HepG2 (cell line): ENCODE measurements around the gene CAP2. TPM values are rescaled to one million over a fixed set of nuclear protein-coding genes. Genes with fewer than 3 reads are reported as not detected.

ENCODE experiments used
- ATAC-seq: fragments of 200-7000 bp; cut with Tn5 transposase; 3 replicates; pipeline ENCODE4 v1.9.1; 2020; ENCODE audit warnings: mild to moderate bottlenecking, moderate library complexity
- BruUV-seq: library from RNA; stranded (reverse); fragments of 400-500 nt; replicated peaks from 2 replicates; lab custom pipeline; 2021; lab: Mats Ljungman, UMichigan
- CTCF ChIA-PET: fragments of 300-600 bp; formaldehyde crosslinking; extraction: SDS; loops from one replicate; lab custom pipeline; 2021; ENCODE audit warnings: low total read pairs, inconsistent platforms, low intra/inter-chr PET ratio; lab: Yijun Ruan, JAX
- POLR2A ChIA-PET: fragments of 350-600 bp; sonication (Branson Sonifier 250); formaldehyde crosslinking; loops from one replicate; lab custom pipeline; 2020; ENCODE audit warnings: antibody characterized with exemption, inconsistent platforms; lab: Yijun Ruan, JAX
- DNase-seq: peaks from one replicate; pipeline ENCODE4 v3.0.0-alpha.2; 2015; ENCODE audit warnings: low spot score
- FAIRE-seq: peaks from 3 replicates; lab custom pipeline; 2011; peaks lifted over from hg19 to GRCh38; lab: Jason Lieb, UNC
- H2AFZ ChIP-seq: one replicate; pipeline ENCODE4 v1.6.1; 2011; ENCODE audit warnings: low read length, inconsistent platforms
- H3K27ac ChIP-seq: fragments of 300-600 bp; 3 replicates; pipeline ENCODE4 v1.8.0; 2011; ENCODE audit warnings: mixed run types, mild to moderate bottlenecking, mixed read lengths, low read length, inconsistent platforms; ENCODE audit not compliant: insufficient read depth; ENCODE audit errors: extremely low read length
- H3K27me3 ChIP-seq, 2 experiments: fragments of 200-600 bp in 1 of 2; 2 replicates in 1 of 2; 3 replicates in 1 of 2; pipeline versions ENCODE4 v1.6.0 to v1.8.0; 2011; ENCODE audit warnings: low read length in 2 of 2, mild to moderate bottlenecking in 2 of 2, moderate library complexity in 2 of 2, inconsistent platforms in 1 of 2; ENCODE audit not compliant: insufficient read depth in 2 of 2, control insufficient read depth in 1 of 2
- H3K36me3 ChIP-seq, 2 experiments: fragments of 200-600 bp in 1 of 2; replicated peaks in 1 of 2; 2 replicates in 1 of 2; 3 replicates in 1 of 2; pipeline versions ENCODE4 v1.5.1 to v1.8.0; 2011; ENCODE audit warnings: low read length in 2 of 2, inconsistent platforms in 1 of 2; ENCODE audit not compliant: insufficient read depth in 2 of 2, control insufficient read depth in 1 of 2
- H3K4me1 ChIP-seq: 2 replicates; pipeline ENCODE4 v1.5.1; 2012; ENCODE audit warnings: low read length, inconsistent platforms; ENCODE audit not compliant: insufficient read depth
- H3K4me2 ChIP-seq: 2 replicates; pipeline ENCODE4 v1.6.0; 2011; ENCODE audit warnings: low read depth, low read length, inconsistent platforms
- H3K4me3 ChIP-seq, 3 experiments: fragments of 200-600 bp in 1 of 3; sonication (generic), shearing (Covaris generic) in 1 of 3; replicated peaks in 1 of 3; 2 replicates each; pipeline ENCODE4 v1.5.1; 2011 to 2016; ENCODE audit warnings: low read length in 3 of 3, inconsistent platforms in 2 of 3, low read depth in 2 of 3, mild to moderate bottlenecking in 2 of 3, control low read depth in 1 of 3, mixed read lengths in 1 of 3; ENCODE audit not compliant: insufficient read depth in 1 of 3
- H3K79me2 ChIP-seq: one replicate; pipeline ENCODE4 v1.6.1; 2011; ENCODE audit warnings: low read length, inconsistent platforms; ENCODE audit not compliant: insufficient read depth
- H3K9ac ChIP-seq: 2 replicates; pipeline ENCODE4 v1.6.0; 2011; ENCODE audit warnings: mild to moderate bottlenecking, low read depth, low read length, inconsistent platforms; ENCODE audit not compliant: insufficient read depth
- H3K9me3 ChIP-seq: 2 replicates; pipeline ENCODE4 v1.5.1; 2012; ENCODE audit warnings: mild to moderate bottlenecking, low read length
- H4K20me1 ChIP-seq: 2 replicates; pipeline ENCODE4 v1.6.0; 2011; ENCODE audit warnings: inconsistent platforms, mild to moderate bottlenecking, low read length, moderate library complexity; ENCODE audit not compliant: insufficient read depth
- ARNT2 ChIP-seq: sonication (generic); formaldehyde crosslinking; IDR thresholded peaks from 2 replicates; pipeline ENCODE4 v1.8.0; 2022; ENCODE audit warnings: mild to moderate bottlenecking, low read depth, missing genetic modification reagents, moderate library complexity
- ARNTL ChIP-seq: sonication (generic); formaldehyde crosslinking; IDR thresholded peaks from 2 replicates; pipeline ENCODE4 v1.4.0; 2020; ENCODE audit warnings: mild to moderate bottlenecking, missing genetic modification reagents
- BRF2 ChIP-seq: sonication (generic); formaldehyde crosslinking; IDR thresholded peaks from 2 replicates; pipeline ENCODE4 v1.8.1; 2022; ENCODE audit warnings: mild to moderate bottlenecking, missing genetic modification reagents
- ETV5 ChIP-seq: IDR thresholded peaks from 2 replicates; pipeline ENCODE4 v1.6.1; 2018; ENCODE audit warnings: missing biosample characterization, missing genetic modification reagents, inconsistent platforms, borderline replicate concordance
- EZH2 ChIP-seq: conservative IDR thresholded peaks from 2 replicates; pipeline ENCODE4 v1.6.1; 2012; ENCODE audit warnings: mild to moderate bottlenecking, low read depth, low read length, moderate library complexity
- JUN ChIP-seq: sonication (generic); formaldehyde crosslinking; IDR thresholded peaks from 2 replicates; pipeline ENCODE4 v1.4.0; 2020; ENCODE audit warnings: mild to moderate bottlenecking, missing genetic modification reagents
- NFE2 ChIP-seq: sonication (generic); formaldehyde crosslinking; IDR thresholded peaks from 2 replicates; pipeline ENCODE4 v1.4.0; 2020; ENCODE audit warnings: missing genetic modification reagents
- NFE2L1 ChIP-seq: sonication (generic); formaldehyde crosslinking; IDR thresholded peaks from 2 replicates; pipeline ENCODE4 v1.4.0; 2020; ENCODE audit warnings: missing genetic modification reagents, mild to moderate bottlenecking, borderline replicate concordance
- SMARCC2 ChIP-seq: fragments of 450-650 bp; IDR thresholded peaks from 2 replicates; pipeline ENCODE4 v1.6.1; 2017; ENCODE audit warnings: antibody characterized with exemption, mild to moderate bottlenecking
- SOX6 ChIP-seq, 2 experiments: fragments of 450-650 bp in 1 of 2; sonication (generic) in 1 of 2; formaldehyde crosslinking in 1 of 2; IDR thresholded peaks; 2 replicates each; pipeline versions ENCODE4 v1.4.0 to v1.6.1; 2017 to 2020; ENCODE audit warnings: antibody characterized with exemption in 1 of 2, mild to moderate bottlenecking in 1 of 2, missing genetic modification reagents in 1 of 2
- ZNF224 ChIP-seq: sonication (generic); formaldehyde crosslinking; IDR thresholded peaks from 2 replicates; pipeline ENCODE4 v1.5.0; 2020; ENCODE audit warnings: mild to moderate bottlenecking, missing genetic modification reagents
- ZNF281 ChIP-seq: sonication (generic); formaldehyde crosslinking; IDR thresholded peaks from 2 replicates; pipeline ENCODE4 v1.4.0; 2020; ENCODE audit warnings: missing genetic modification reagents, borderline replicate concordance
- ZNF598 ChIP-seq: sonication (generic); formaldehyde crosslinking; IDR thresholded peaks from 2 replicates; pipeline ENCODE4 v1.5.1; 2020; ENCODE audit warnings: mild to moderate bottlenecking, missing genetic modification reagents, borderline replicate concordance
- WGBS: methylation state at CpG from one replicate; pipeline ENCODE4 v1.1.6; 2017; ENCODE audit warnings: low lambda C conversion rate; 5-methylcytosine and 5-hydroxymethylcytosine counted together
- in situ Hi-C: cut with HindIII; loops from 2 replicates; pipeline ENCODE4 v1.10.0; 2017; ENCODE audit warnings: low pct_unique_long_range_greater_than_20kb; ENCODE audit not compliant: extremely low pct_ligation_motif_present
- intact Hi-C: fragments of 100-400 bp; cut with micrococcal nuclease; formaldehyde crosslinking; loops from one replicate; pipeline ENCODE4 v1.10.0; 2022; ENCODE audit not compliant: unreplicated experiment
- polyA plus RNA-seq, 8 experiments: library from polyadenylated mRNA; depleted of rRNA in 3 of 8; stranded (reverse) in 7 of 8; unstranded in 1 of 8; fragments of >200 nt; fragmentation: Illumina TruSeq in 4 of 8; extraction: Trizol in 4 of 8; gene quantifications; 2 replicates each; pipeline versions ENCODE4 v1.2.1 to v1.2.3, GENCODE V29; 2011 to 2016; ENCODE audit warnings: low read depth in 4 of 8, missing spikeins in 1 of 8, mixed read lengths in 1 of 8; ENCODE audit not compliant: insufficient read depth in 1 of 8
- total RNA-seq, 5 experiments: library from RNA; depleted of rRNA; stranded (reverse); fragments of >200 nt; fragmentation: Illumina TruSeq; extraction: Trizol; gene quantifications; 2 replicates each; pipeline ENCODE4 v1.2.3, GENCODE V29; 2016; ENCODE audit warnings: low read depth in 1 of 5
- TF ChIP-seq, protein P1 (sequence below): sonication (generic); formaldehyde crosslinking; IDR thresholded peaks from 2 replicates; pipeline ENCODE4 v1.5.0; 2020; ENCODE audit warnings: missing genetic modification reagents, mild to moderate bottlenecking, borderline replicate concordance

CAP2 gene
- total and polyA plus RNA-seq, 2 of the 13 experiments (the other 11 are each of a cell fraction or from before 2014, with no cell fraction given) = 7.9 to 53.1 TPM

GRCh38 chr6:17511084-17511483 lies 117.7 kb downstream of the CAP2 start:
- no peak for TF ChIP-seq SMARCC2
- TF ChIP-seq ARNT2 (CRISPR knock-in tag) = no peak
- TF ChIP-seq ETV5 = no peak
- no peak for TF ChIP-seq NFE2 (CRISPR knock-in tag)
- TF ChIP-seq NFE2L1 (CRISPR knock-in tag) = no peak
- TF ChIP-seq SOX6 (IDR thresholded peaks at IDR 0.05) = no peak
- no peak for TF ChIP-seq SOX6 (CRISPR knock-in tag; IDR thresholded peaks at IDR 0.05)
- no peak for TF ChIP-seq ARNTL (CRISPR knock-in tag)
- intact Hi-C loops = no loop called here
- ChIA-PET POLR2A (no interaction called here), CTCF (no interaction called here)
- FAIRE-seq = no peak
- no peak overlapping the region for H3K4me2 ChIP-seq
- no peaks in the 10 kb centered on the region for H3K27me3 ChIP-seq
- WGBS = 98% methylated on average over 11 of the region's 11 CpGs
- no peak overlapping the region for H3K27ac ChIP-seq
- H3K4me1 ChIP-seq = no peaks in the 10 kb centered on the region
- DNase-seq = no peak
- in situ Hi-C loops = no loop called here
- ATAC-seq = no peak
- no peak overlapping the region for H2AFZ ChIP-seq
- no peaks in the 10 kb centered on the region for H3K79me2 ChIP-seq
- BruUV-seq = no TSS peak
- no peak overlapping the region for H3K4me3 ChIP-seq
- H3K36me3 ChIP-seq = peaks cover 0 to 1% of the 10 kb centered on the region in 2 experiments; a peak in 2 of 5 replicates
- no peaks in the 10 kb centered on the region for H3K9me3 ChIP-seq
- H3K9ac ChIP-seq = no peak overlapping the region
- H4K20me1 ChIP-seq = no peaks in the 10 kb centered on the region

DNA sequence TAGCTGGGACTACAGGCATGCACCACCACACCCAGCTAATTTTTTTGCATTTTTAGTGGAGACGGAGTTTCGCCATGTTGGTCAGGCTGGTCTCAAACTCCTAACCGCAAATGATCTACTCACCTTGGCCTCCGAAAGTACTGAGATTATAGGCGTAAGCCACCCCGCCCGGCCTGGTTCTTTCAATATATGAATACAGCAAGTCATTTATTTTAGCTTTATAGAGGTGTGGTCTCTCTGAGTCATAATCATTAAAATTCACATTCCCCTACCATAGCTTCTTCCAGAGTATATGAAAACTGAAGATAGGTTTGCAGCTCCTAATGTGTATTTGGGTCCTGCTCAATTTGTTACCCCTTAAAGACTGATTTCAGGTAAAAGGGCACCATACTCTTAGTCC lies 118.2 kb downstream of the CAP2 start:
- Histone ChIP-seq H3K9ac (no peak overlapping the region), H3K27ac (no peak overlapping the region), H3K4me3 (no peak overlapping the region), H4K20me1 (no peaks in the 10 kb centered on the region), H3K4me1 (no peaks in the 10 kb centered on the region), H3K9me3 (no peaks in the 10 kb centered on the region), H3K79me2 (no peaks in the 10 kb centered on the region), H2AFZ (no peak overlapping the region), H3K4me2 (no peak overlapping the region), H3K36me3 (peaks cover 0 to 1% of the 10 kb centered on the region in 2 experiments; a peak in 2 of 5 replicates), H3K27me3 (no peaks in the 10 kb centered on the region)
- ATAC-seq (no peak), FAIRE-seq (no peak), DNase-seq (no peak)
- 97% methylated on average over 7 of the region's 7 CpGs for WGBS
- ChIA-PET CTCF (no interaction called here), POLR2A (no interaction called here)
- intact Hi-C loops = no loop called here
- in situ Hi-C loops = no loop called here
- no TSS peak for BruUV-seq
- TF ChIP-seq ZNF224 (CRISPR knock-in tag) (no peak), ZNF281 (no peak), JUN (no peak), ZNF598 (CRISPR knock-in tag) (no peak), EZH2 (no peak), BRF2 (CRISPR knock-in tag) (no peak)
- TF ChIP-seq, protein P1, sequence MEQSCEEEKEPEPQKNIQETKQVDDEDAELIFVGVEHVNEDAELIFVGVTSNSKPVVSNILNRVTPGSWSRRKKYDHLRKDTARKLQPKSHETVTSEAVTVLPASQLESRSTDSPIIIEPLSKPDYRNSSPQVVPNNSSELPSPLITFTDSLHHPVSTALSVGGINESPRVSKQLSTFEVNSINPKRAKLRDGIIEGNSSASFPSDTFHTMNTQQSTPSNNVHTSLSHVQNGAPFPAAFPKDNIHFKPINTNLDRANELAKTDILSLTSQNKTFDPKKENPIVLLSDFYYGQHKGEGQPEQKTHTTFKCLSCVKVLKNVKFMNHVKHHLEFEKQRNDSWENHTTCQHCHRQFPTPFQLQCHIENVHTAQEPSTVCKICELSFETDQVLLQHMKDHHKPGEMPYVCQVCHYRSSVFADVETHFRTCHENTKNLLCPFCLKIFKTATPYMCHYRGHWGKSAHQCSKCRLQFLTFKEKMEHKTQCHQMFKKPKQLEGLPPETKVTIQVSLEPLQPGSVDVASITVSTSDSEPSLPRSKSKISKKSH (CRISPR knock-in tag) = no peak
